ENCODE data around the gene SERINC1. TPM values are rescaled to one million over a fixed set of nuclear protein-coding genes. Genes with fewer than 3 reads are reported as not detected.
A peak's percentile ranks its signal among the peaks of the same experiment; 100 is the strongest.

The SERINC1 gene
- total and polyA plus RNA-seq, 9 of the 15 experiments (the other 6 are each of a cell fraction or from before 2014, with no cell fraction given) = 28.8 to 64.6 (median 39.7) TPM

DNA sequence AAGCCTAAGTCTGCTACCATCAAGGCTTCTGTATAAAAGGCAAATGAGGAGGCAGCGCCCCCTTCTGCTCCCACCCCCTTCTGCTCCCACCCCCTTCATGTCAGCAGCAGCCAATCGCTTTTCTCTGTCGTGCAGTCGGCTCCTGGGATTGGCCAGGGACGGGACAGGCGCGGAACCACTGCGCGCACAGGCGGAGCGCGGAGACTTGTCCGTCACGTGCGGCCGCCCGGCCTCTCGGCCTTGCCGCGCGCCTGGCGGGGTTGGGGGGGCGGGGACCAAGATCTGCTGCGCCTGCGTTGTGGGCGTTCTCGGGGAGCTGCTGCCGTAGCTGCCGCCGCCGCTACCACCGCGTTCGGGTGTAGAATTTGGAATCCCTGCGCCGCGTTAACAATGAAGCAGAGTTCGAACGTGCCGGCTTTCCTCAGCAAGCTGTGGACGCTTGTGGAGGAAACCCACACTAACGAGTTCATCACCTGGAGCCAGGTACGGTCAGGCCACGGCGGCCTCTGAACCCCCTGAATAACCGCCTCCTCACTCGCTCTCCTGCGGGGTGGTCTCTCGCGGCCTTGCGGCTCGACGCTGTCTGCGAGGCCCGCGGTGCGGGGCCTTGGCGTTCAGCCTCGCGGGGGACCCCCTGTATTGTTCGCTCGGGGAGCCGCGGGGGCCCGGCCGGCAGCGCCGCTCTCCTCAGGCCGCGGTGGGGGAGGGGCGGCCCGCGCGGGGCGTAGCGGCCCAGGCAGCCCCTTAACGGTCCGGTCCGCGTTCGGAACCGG lies 72.1 kb downstream of the SERINC1 start, which contains the start of gene HSF2 (continued):
- TF ChIP-seq CREM (IDR thresholded peaks at IDR 0.05; ENCODE audit: low read depth) (peak; percentile 89), IRF2 (CRISPR knock-in tag; IDR thresholded peaks at IDR 0.05) (no peak), ZSCAN29 (IDR thresholded peaks at IDR 0.05) (no peak), E2F3 (CRISPR knock-in tag; IDR thresholded peaks at IDR 0.05) (no peak), RFX7 (CRISPR knock-in tag; IDR thresholded peaks at IDR 0.05) (no peak), ZKSCAN3 (CRISPR knock-in tag; IDR thresholded peaks at IDR 0.05) (no peak), ZNF699 (CRISPR knock-in tag; IDR thresholded peaks at IDR 0.05; ENCODE audit: insufficient replicate concordance) (no peak), DACH1 (IDR thresholded peaks at IDR 0.05; ENCODE audit: partially characterized antibody) (no peak)
- TF ChIP-seq, protein P1, sequence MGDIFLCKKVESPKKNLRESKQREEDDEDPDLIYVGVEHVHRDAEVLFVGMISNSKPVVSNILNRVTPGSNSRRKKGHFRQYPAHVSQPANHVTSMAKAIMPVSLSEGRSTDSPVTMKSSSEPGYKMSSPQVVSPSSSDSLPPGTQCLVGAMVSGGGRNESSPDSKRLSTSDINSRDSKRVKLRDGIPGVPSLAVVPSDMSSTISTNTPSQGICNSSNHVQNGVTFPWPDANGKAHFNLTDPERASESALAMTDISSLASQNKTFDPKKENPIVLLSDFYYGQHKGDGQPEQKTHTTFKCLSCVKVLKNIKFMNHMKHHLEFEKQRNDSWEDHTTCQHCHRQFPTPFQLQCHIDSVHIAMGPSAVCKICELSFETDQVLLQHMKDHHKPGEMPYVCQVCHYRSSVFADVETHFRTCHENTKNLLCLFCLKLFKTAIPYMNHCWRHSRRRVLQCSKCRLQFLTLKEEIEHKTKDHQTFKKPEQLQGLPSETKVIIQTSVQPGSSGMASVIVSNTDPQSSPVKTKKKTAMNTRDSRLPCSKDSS (IDR thresholded peaks at IDR 0.05; ENCODE audit: low read depth, partially characterized antibody) = no peak
- TF ChIP-seq, protein P2, sequence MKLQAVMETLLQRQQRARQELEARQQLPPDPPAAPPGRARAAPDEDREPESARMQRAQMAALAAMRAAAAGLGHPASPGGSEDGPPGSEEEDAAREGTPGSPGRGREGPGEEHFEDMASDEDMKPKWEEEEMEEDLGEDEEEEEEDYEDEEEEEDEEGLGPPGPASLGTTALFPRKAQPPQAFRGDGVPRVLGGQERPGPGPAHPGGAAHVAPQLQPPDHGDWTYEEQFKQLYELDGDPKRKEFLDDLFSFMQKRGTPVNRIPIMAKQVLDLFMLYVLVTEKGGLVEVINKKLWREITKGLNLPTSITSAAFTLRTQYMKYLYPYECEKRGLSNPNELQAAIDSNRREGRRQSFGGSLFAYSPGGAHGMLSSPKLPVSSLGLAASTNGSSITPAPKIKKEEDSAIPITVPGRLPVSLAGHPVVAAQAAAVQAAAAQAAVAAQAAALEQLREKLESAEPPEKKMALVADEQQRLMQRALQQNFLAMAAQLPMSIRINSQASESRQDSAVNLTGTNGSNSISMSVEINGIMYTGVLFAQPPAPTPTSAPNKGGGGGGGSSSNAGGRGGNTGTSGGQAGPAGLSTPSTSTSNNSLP (IDR thresholded peaks at IDR 0.05; ENCODE audit: borderline replicate concordance, low read depth, low read length) = no peak
- TF ChIP-seq, protein P3, sequence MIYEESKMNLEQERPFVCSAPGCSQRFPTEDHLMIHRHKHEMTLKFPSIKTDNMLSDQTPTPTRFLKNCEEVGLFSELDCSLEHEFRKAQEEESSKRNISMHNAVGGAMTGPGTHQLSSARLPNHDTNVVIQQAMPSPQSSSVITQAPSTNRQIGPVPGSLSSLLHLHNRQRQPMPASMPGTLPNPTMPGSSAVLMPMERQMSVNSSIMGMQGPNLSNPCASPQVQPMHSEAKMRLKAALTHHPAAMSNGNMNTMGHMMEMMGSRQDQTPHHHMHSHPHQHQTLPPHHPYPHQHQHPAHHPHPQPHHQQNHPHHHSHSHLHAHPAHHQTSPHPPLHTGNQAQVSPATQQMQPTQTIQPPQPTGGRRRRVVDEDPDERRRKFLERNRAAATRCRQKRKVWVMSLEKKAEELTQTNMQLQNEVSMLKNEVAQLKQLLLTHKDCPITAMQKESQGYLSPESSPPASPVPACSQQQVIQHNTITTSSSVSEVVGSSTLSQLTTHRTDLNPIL (CRISPR knock-in tag; IDR thresholded peaks at IDR 0.05) = no peak
- TF ChIP-seq, protein P4, sequence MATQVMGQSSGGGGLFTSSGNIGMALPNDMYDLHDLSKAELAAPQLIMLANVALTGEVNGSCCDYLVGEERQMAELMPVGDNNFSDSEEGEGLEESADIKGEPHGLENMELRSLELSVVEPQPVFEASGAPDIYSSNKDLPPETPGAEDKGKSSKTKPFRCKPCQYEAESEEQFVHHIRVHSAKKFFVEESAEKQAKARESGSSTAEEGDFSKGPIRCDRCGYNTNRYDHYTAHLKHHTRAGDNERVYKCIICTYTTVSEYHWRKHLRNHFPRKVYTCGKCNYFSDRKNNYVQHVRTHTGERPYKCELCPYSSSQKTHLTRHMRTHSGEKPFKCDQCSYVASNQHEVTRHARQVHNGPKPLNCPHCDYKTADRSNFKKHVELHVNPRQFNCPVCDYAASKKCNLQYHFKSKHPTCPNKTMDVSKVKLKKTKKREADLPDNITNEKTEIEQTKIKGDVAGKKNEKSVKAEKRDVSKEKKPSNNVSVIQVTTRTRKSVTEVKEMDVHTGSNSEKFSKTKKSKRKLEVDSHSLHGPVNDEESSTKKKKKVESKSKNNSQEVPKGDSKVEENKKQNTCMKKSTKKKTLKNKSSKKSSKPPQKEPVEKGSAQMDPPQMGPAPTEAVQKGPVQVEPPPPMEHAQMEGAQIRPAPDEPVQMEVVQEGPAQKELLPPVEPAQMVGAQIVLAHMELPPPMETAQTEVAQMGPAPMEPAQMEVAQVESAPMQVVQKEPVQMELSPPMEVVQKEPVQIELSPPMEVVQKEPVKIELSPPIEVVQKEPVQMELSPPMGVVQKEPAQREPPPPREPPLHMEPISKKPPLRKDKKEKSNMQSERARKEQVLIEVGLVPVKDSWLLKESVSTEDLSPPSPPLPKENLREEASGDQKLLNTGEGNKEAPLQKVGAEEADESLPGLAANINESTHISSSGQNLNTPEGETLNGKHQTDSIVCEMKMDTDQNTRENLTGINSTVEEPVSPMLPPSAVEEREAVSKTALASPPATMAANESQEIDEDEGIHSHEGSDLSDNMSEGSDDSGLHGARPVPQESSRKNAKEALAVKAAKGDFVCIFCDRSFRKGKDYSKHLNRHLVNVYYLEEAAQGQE (IDR thresholded peaks at IDR 0.05; ENCODE audit: borderline replicate concordance) = peak; percentile 43
- TF ChIP-seq, protein P4 (CRISPR knock-in tag; IDR thresholded peaks at IDR 0.05; ENCODE audit: low read depth) = no peak
